ENCODE measurements around the gene PHF12.
A peak's percentile ranks its signal among the peaks of the same experiment; 100 is the strongest.
"Not testable (repeated sequence)": the region's sequence is repeated elsewhere in the genome, so short reads cannot be mapped to it uniquely, and the experiment has no call there.

PHF12 gene

GRCh38 chr17:28878158-28878910, 73.0 kb downstream of the PHF12 start:
- no peak for DNase-seq (ENCODE audit: low spot score)
- in situ Hi-C loops (cut with MboI; ENCODE audit: low sequenced_read_pairs, unreplicated experiment): no loop called here
- TF ChIP-seq, protein P1, sequence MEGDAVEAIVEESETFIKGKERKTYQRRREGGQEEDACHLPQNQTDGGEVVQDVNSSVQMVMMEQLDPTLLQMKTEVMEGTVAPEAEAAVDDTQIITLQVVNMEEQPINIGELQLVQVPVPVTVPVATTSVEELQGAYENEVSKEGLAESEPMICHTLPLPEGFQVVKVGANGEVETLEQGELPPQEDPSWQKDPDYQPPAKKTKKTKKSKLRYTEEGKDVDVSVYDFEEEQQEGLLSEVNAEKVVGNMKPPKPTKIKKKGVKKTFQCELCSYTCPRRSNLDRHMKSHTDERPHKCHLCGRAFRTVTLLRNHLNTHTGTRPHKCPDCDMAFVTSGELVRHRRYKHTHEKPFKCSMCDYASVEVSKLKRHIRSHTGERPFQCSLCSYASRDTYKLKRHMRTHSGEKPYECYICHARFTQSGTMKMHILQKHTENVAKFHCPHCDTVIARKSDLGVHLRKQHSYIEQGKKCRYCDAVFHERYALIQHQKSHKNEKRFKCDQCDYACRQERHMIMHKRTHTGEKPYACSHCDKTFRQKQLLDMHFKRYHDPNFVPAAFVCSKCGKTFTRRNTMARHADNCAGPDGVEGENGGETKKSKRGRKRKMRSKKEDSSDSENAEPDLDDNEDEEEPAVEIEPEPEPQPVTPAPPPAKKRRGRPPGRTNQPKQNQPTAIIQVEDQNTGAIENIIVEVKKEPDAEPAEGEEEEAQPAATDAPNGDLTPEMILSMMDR (IDR thresholded peaks at IDR 0.05; ENCODE audit: borderline replicate concordance, control extremely low read depth, extremely low read depth, insufficient read depth, missing control alignments): no peak

DNA sequence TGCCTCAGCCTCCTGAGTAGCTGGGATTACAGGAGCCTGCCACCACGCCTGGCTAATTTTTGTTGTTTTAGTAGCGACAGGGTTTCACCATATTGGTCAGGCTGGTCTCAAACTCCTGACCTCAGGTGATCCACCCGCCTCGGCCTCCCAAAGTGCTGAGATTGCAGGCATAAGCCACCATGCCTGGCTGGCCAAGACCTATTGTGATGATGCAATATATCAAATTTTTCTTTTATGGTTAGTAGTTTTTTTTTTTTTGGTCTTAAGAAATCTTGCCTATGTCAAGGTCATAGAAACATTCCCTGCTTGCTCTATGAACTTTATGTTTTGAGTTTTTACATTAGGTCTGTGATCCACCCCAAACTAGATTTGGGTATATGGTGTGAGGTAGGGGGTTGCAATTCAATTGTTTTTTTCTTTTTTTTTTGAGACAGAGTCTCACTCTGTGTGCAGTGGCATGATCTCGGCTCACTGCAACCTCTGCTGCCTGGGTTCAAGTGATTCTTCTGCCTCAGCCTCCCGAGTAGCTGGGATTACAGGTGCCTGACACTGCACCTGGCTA, 74.1 kb downstream of the PHF12 start:
- DNase-seq (ENCODE audit: low spot score); in situ Hi-C loops (cut with MboI; ENCODE audit: low sequenced_read_pairs, unreplicated experiment): not testable (repeated sequence)

DNA sequence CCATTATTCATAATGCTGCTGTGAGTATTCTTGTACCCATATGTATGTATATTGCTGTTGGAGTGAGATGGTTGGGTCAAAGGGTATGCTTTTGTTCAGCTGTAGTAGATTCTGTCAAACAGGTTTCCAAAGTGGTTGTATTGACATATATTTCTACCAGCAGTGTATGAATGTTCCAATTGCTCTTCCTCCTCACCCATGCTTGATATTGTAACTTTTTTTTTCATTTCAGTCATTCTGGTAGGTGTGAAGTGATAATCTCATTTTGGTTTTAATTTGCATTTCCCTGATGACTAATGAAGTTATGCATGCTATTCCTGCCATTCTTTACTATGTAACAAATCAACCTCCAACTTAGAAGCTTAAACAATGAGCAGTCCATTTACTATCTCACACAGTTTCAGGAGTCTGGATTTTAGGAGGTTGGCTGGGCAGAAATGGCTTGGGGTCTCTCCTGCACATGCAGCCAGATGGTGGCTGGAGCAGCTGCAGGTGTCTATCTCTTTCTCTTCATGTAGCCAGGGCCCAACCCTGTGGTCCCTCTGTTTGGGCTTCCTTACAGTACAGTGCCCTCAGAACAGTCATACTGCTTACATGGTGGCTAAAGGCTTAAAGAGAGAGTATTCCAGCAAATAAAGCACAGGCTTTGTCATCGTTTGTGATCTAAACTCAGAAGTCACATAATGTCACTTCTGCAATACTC, 75.3 kb downstream of the PHF12 start:
- in situ Hi-C loops (cut with MboI; ENCODE audit: low sequenced_read_pairs, unreplicated experiment): no loop called here
- no peak for DNase-seq (ENCODE audit: low spot score)
- TF ChIP-seq, protein P1 (IDR thresholded peaks at IDR 0.05; ENCODE audit: borderline replicate concordance, control extremely low read depth, extremely low read depth, insufficient read depth, missing control alignments): no peak

GRCh38 chr17:28874750-28875149, 76.6 kb downstream of the PHF12 start:
- in situ Hi-C loops (cut with MboI; ENCODE audit: low sequenced_read_pairs, unreplicated experiment): no loop called here
- TF ChIP-seq, protein P1 (IDR thresholded peaks at IDR 0.05; ENCODE audit: borderline replicate concordance, control extremely low read depth, extremely low read depth, insufficient read depth, missing control alignments): no peak
- DNase-seq (ENCODE audit: low spot score): no peak

GRCh38 chr17:28873839-28874238, 77.5 kb downstream of the PHF12 start:
- in situ Hi-C loops (cut with MboI; ENCODE audit: low sequenced_read_pairs, unreplicated experiment): no loop called here
- TF ChIP-seq, protein P1 (IDR thresholded peaks at IDR 0.05; ENCODE audit: borderline replicate concordance, control extremely low read depth, extremely low read depth, insufficient read depth, missing control alignments): no peak
- DNase-seq (ENCODE audit: low spot score): no peak

GRCh38 chr17:28871056-28871579, 80.2 kb downstream of the PHF12 start:
- peak; percentile 85 for DNase-seq (ENCODE audit: low spot score)
- TF ChIP-seq, protein P1 (IDR thresholded peaks at IDR 0.05; ENCODE audit: borderline replicate concordance, control extremely low read depth, extremely low read depth, insufficient read depth, missing control alignments): no peak
- in situ Hi-C loops (cut with MboI; ENCODE audit: low sequenced_read_pairs, unreplicated experiment): no loop called here

DNA sequence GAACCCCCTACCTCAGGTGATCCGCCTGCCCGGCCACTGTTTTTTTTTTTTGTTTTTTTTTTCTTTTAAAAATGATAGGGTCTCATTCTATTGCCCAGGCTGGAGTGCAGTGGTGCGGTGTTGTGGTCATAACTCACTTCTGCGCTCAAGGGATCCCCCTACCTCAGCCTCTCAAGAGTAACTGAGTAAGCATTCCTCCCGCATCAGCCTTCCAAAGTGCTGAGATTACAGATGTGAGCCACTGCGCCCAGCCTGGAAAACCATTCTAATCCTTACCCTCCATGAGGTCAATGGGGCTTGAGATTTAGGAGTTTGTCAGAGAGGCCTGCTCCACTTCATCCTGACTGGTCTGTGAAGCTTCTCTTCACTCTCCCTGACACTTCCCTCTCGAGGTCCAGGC, 84.0 kb downstream of the PHF12 start:
- DNase-seq (ENCODE audit: low spot score): no peak
- in situ Hi-C loops (cut with MboI; ENCODE audit: low sequenced_read_pairs, unreplicated experiment): no loop called here
- TF ChIP-seq, protein P1 (IDR thresholded peaks at IDR 0.05; ENCODE audit: borderline replicate concordance, control extremely low read depth, extremely low read depth, insufficient read depth, missing control alignments): no peak

All from GM13976 (cell line).